ENCODE measurements around the gene BMX.

Gene BMX

GRCh38 chrX:15523088-15523487, 22.5 kb downstream of the BMX start:
- Histone ChIP-seq H3K9ac (no peak overlapping the region), H2AFZ (no peak overlapping the region), H3K79me2 (no peaks in the 10 kb centered on the region), H3K9me3 (ENCODE audit: control insufficient read depth, low read length) (no peaks in the 10 kb centered on the region), H3K4me1 (no peaks in the 10 kb centered on the region), H3K36me3 (ENCODE audit: control insufficient read depth, insufficient read depth, low read length) (no peaks in the 10 kb centered on the region), H3K27ac (no peak overlapping the region), H3K4me3 (ENCODE audit: low read depth, low read length) (no peak overlapping the region), H3K4me2 (ENCODE audit: low read length) (no peak overlapping the region), H3K27me3 (ENCODE audit: control insufficient read depth, insufficient read depth, low read length) (no peaks in the 10 kb centered on the region)
- no peak for TF ChIP-seq CTCF (IDR thresholded peaks at IDR 0.05)

GRCh38 chrX:15524417-15524816, 23.8 kb downstream of the BMX start:
- H3K9me3 ChIP-seq (ENCODE audit: control insufficient read depth, low read length): no peaks in the 10 kb centered on the region
- H3K4me1 ChIP-seq: no peaks in the 10 kb centered on the region
- no peak overlapping the region for H3K4me3 ChIP-seq (ENCODE audit: low read depth, low read length)
- H3K27ac ChIP-seq: no peak overlapping the region
- no peak overlapping the region for H3K4me2 ChIP-seq (ENCODE audit: low read length)
- no peak overlapping the region for H3K9ac ChIP-seq
- no peaks in the 10 kb centered on the region for H3K79me2 ChIP-seq
- TF ChIP-seq CTCF (IDR thresholded peaks at IDR 0.05): no peak
- no peaks in the 10 kb centered on the region for H3K27me3 ChIP-seq (ENCODE audit: control insufficient read depth, insufficient read depth, low read length)
- no peak overlapping the region for H2AFZ ChIP-seq
- H3K36me3 ChIP-seq (ENCODE audit: control insufficient read depth, insufficient read depth, low read length): no peaks in the 10 kb centered on the region

- H2AFZ ChIP-seq: no peak overlapping the region
- H3K9me3 ChIP-seq (ENCODE audit: control insufficient read depth, low read length): no peaks in the 10 kb centered on the region
- H3K79me2 ChIP-seq: no peaks in the 10 kb centered on the region
- no peaks in the 10 kb centered on the region for H3K27me3 ChIP-seq (ENCODE audit: control insufficient read depth, insufficient read depth, low read length)
- no peak overlapping the region for H3K9ac ChIP-seq
- H3K4me1 ChIP-seq: no peaks in the 10 kb centered on the region
- H3K27ac ChIP-seq: no peak overlapping the region
- H3K36me3 ChIP-seq (ENCODE audit: control insufficient read depth, insufficient read depth, low read length): no peaks in the 10 kb centered on the region
- no peak overlapping the region for H3K4me2 ChIP-seq (ENCODE audit: low read length)
- TF ChIP-seq CTCF (IDR thresholded peaks at IDR 0.05): no peak
- no peak overlapping the region for H3K4me3 ChIP-seq (ENCODE audit: low read depth, low read length)
Measured at GRCh38 chrX:15525664-15526416, 25.2 kb downstream of the BMX start.

GRCh38 chrX:15529165-15529564, 28.6 kb downstream of the BMX start:
- Histone ChIP-seq H3K79me2 (no peaks in the 10 kb centered on the region), H3K9me3 (ENCODE audit: control insufficient read depth, low read length) (no peaks in the 10 kb centered on the region), H3K27me3 (ENCODE audit: control insufficient read depth, insufficient read depth, low read length) (no peaks in the 10 kb centered on the region), H3K9ac (no peak overlapping the region), H3K27ac (no peak overlapping the region), H3K4me3 (ENCODE audit: low read depth, low read length) (no peak overlapping the region), H3K36me3 (ENCODE audit: control insufficient read depth, insufficient read depth, low read length) (no peaks in the 10 kb centered on the region), H3K4me2 (ENCODE audit: low read length) (no peak overlapping the region), H2AFZ (no peak overlapping the region), H3K4me1 (no peaks in the 10 kb centered on the region)
- TF ChIP-seq CTCF (IDR thresholded peaks at IDR 0.05): no peak

- H3K4me1 ChIP-seq: no peaks in the 10 kb centered on the region
- H3K27ac ChIP-seq: no peak overlapping the region
- H3K4me3 ChIP-seq (ENCODE audit: low read depth, low read length): no peak overlapping the region
- H2AFZ ChIP-seq: no peak overlapping the region
- H3K9ac ChIP-seq: no peak overlapping the region
- H3K9me3 ChIP-seq (ENCODE audit: control insufficient read depth, low read length): no peaks in the 10 kb centered on the region
- TF ChIP-seq CTCF (IDR thresholded peaks at IDR 0.05): no peak
- no peak overlapping the region for H3K4me2 ChIP-seq (ENCODE audit: low read length)
- H3K36me3 ChIP-seq (ENCODE audit: control insufficient read depth, insufficient read depth, low read length): no peaks in the 10 kb centered on the region
- no peaks in the 10 kb centered on the region for H3K27me3 ChIP-seq (ENCODE audit: control insufficient read depth, insufficient read depth, low read length)
- no peaks in the 10 kb centered on the region for H3K79me2 ChIP-seq
Measured at GRCh38 chrX:15530318-15530717, 29.7 kb downstream of the BMX start.
